C4-2B (cell line): ENCODE data around the gene MARF1.

ENCODE experiments used
- H3K27ac ChIP-seq: fragments of 450-650 bp; 2 replicates; pipeline ENCODE4 v1.5.1; 2017
- ZFX ChIP-seq: fragments of 450-650 bp; IDR thresholded peaks from 2 replicates; pipeline ENCODE4 v1.6.1; 2017
- TF ChIP-seq, protein P1 (sequence below): fragments of 450-650 bp; conservative IDR thresholded peaks from 2 replicates; pipeline ENCODE4 v1.5.1; 2017; ENCODE audit warnings: mild to moderate bottlenecking

MARF1 gene

DNA sequence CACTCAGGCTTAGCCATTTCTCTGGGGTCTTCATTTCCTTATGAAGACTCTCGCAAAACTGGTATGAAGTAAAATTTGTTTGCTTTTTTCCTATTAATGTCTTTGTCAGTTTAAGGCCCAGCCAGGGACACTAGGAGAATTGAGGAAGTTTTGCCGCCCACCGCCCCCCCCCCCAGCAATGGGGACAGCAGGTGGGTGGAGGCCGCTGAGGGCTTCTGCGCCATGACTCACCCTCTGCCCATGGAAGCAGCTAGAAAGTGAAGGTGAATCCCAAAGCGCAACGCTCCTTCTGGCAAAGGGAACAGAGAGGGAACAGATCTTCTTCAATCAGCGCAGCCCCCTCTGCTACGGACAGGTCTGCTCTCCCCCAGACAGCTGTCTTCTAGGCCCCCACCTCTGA is 49.7 kb downstream of the MARF1 start:
- TF ChIP-seq, protein P1, sequence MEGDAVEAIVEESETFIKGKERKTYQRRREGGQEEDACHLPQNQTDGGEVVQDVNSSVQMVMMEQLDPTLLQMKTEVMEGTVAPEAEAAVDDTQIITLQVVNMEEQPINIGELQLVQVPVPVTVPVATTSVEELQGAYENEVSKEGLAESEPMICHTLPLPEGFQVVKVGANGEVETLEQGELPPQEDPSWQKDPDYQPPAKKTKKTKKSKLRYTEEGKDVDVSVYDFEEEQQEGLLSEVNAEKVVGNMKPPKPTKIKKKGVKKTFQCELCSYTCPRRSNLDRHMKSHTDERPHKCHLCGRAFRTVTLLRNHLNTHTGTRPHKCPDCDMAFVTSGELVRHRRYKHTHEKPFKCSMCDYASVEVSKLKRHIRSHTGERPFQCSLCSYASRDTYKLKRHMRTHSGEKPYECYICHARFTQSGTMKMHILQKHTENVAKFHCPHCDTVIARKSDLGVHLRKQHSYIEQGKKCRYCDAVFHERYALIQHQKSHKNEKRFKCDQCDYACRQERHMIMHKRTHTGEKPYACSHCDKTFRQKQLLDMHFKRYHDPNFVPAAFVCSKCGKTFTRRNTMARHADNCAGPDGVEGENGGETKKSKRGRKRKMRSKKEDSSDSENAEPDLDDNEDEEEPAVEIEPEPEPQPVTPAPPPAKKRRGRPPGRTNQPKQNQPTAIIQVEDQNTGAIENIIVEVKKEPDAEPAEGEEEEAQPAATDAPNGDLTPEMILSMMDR = no peak
- no peak for TF ChIP-seq ZFX
- H3K27ac ChIP-seq = no peak overlapping the region

DNA sequence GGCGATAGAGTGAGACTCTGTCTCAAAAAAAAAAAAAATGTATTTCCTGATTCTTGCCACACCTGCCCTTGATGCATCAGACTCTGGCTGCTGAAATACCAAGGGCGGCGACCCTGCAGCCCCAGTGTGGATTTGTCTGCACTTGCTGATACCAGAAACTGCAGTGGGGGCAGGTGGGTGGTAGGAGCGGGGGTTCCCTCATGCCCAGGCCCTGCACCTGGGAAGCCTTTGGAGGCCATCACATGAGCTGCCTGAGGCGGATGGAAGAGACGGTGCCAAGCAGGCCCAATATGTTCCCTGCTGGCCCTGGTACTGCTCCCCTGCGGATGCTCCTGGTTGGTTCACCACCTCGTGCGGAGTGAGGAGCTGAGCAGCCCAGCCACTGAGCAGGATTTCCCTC is 50.6 kb downstream of the MARF1 start:
- H3K27ac ChIP-seq = peak overlapping the region; percentile 14; the same call in 1 of the 2 replicates
- TF ChIP-seq, protein P1 = no peak
- no peak for TF ChIP-seq ZFX

DNA sequence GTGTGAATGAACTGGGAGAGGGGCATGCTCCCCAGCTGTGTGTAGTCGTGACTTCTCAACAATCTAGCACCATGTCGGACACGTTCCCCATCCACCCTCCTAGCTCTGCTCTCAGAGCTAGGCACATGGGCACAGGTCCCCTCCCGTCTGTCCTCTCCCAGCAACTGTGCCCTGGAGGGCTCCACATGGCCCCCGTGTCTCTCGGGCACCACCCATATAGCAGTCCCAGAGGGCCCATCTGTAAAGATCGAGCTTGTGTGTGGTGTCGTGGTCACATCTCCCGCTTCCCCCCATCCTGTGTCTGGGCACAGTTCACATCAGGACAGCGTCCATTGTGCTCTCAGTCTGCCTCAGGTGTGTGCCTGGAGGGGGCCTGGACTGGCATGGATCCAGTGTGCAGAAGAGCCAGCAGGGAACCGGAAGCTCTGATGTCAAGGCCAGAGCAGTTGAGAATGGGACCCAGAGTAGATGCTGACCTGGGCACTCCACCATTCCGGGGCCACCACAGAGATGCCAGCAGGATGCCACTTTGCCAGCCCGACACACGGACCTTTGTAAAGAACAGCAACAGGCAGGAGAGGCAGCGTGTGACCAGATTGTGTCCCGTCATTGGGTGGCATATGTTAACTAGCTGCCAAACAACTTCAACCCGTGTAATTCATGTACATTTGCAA is 55.7 kb downstream of the MARF1 start:
- H3K27ac ChIP-seq = no peak overlapping the region; the same call in 1 of the 2 replicates
- TF ChIP-seq ZFX = no peak
- TF ChIP-seq, protein P1 = no peak

- H3K27ac ChIP-seq = no peak overlapping the region
Measured at GRCh38 chr16:15586716-15587115, 56.2 kb downstream of the MARF1 start.

DNA sequence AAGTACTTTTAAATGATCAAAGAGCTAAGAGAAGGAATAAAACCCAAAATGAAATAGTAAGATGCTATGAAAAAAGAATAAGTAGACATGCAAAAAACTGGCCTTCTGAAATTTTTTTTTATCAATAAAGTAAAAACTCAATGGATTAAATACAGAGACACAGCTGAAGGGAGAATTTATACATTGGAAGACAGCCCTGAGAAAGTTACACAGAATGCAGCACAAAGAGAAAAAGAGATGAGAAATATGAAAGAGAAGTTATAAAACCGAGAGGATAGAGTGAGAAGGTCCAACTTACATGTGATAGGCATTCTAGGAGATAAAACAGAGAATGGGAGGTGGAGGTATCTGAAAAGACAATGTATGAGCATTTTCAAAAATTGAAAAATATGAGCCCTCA is 57.0 kb downstream of the MARF1 start:
- H3K27ac ChIP-seq = no peak overlapping the region
- TF ChIP-seq ZFX = no peak
- TF ChIP-seq, protein P1 = no peak

More at GRCh38 chr16:15586716-15587115, 56.2 kb downstream of the MARF1 start:
- TF ChIP-seq, protein P1 = no peak
- no peak for TF ChIP-seq ZFX

- TF ChIP-seq, protein P1 = no peak
- no peak for TF ChIP-seq ZFX
- no peak overlapping the region for H3K27ac ChIP-seq
Measured at GRCh38 chr16:15583526-15583925, 59.4 kb downstream of the MARF1 start.

- TF ChIP-seq, protein P1 = no peak
- TF ChIP-seq ZFX = no peak
Measured at GRCh38 chr16:15581127-15581815, 61.7 kb downstream of the MARF1 start.

More at GRCh38 chr16:15581127-15581815, 61.7 kb downstream of the MARF1 start:
- H3K27ac ChIP-seq = no peak overlapping the region
